ENCODE measurements around the gene DROSHA.

The DROSHA gene

DNA sequence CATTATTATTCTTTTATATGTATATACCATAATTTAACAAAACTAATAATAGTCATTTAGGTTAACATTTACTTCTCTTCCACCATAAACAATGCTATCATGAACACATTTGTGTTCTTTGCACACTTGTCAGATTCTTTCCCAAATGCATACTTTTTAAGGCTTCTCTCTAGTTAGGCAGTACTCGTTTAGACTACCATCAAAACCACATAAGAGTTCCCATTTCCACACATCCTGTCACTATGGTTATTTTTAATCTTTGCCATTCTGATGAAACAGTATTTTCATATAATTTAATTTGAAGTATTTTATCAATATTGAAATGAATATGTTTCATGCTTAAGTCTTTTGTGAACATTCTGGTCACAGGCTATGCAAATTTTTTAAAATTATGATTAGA lies 15.1 kb downstream of the DROSHA start:
- DNase-seq (ENCODE audit: low read depth): no peak

DNA sequence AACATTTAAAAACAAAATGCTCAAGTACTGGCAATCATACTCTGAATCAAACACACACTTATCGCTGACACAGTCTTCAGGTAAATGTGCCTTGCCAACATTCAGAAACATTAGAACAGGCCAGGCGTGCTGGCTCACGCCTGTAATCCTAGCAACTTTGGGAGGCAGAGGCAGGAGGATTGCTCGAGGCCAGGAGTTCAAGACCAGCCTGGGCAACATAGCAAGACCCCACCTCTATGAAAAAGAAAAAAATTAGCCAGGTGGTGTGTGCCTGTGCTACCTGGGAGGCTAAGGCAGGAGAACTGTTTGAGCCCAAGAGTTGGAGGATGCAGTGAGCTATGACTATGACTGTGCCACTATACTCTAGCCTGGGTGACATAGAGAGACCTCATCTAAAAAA lies 20.6 kb downstream of the DROSHA start:
- no peak for DNase-seq (ENCODE audit: low read depth)

DNA sequence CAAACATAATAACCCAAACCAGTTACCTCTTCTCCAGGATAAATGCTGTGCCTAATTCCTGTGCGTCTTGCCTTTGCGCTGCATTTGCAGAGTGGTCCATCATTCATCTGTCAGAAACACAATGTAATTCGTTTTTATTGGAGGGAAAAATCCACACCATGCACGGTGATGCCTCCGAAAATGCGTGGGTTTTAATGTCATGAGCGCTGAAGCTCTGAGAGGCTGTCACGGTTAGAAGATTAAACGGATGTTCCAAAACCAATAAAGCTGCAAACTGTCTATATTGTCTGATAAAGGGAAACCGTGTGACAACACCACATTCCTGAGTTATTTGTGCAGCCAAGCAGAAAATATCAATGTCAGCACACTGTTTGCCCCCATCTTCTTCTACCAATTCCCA lies 27.4 kb downstream of the DROSHA start:
- no peak for DNase-seq (ENCODE audit: low read depth)

- no peak for DNase-seq (ENCODE audit: low read depth)
Observed at GRCh38 chr5:31502506-31502905, 29.4 kb downstream of the DROSHA start.

DNA sequence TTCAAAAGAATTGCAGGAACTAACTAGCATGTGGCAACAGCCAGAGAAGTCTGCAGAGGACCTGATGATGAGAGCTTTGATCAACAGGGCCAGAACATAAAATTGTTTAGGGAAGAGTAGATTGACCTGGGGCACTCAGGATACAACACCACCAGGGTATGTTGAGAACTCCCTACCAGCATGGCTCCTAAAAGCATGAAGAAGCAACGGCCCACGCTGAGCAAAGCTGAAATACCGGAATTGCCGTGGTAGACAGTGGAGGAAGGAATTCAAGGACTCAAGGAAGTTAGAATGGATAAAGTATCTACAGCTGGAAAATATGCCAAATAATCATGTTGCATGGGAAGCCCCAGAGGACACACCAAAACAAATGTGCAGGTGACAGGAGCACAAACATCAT lies 31.6 kb downstream of the DROSHA start:
- no peak for DNase-seq (ENCODE audit: low read depth)

DNA sequence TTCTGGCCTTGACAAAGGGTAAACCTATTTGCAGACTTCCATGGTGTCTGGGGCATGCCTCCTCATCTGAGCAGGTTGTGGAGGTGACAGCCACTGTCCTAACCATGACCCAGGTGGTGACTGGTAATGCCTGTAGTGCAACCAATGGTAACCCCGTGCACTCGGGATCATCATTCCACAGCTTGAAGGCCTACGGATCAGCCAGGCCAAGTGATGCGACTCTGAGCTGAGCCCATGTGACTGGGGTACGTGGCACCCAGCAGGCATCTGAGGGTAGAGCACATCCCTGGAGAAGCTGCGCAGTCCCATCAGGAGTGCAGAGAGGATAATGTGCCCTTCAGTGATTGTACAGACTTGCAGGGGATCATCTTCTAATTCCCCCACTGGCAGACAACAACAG lies 35.0 kb downstream of the DROSHA start:
- DNase-seq (ENCODE audit: low read depth): no peak

DNA sequence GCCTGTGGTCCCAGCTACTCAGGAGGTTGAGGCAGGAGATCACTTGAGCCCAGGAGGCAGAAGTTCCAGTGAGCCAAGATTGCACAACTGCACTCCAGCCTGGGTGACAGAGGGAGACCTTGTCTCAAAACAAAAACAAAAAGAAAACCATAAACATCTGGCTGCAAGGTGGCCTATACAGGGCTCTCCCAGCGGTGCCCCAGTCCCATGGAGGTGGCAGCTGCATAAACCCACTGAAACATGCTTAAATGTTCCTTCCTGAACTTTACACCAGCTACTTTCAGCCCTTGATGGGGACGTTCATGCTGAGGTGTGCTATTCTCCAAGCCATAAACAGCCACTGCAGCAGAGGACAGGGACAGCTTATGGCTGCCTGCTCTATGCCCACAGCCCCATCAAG lies 35.6 kb downstream of the DROSHA start:
- DNase-seq (ENCODE audit: low read depth): no peak

GRCh38 chr5:31495336-31495735 lies 36.6 kb downstream of the DROSHA start:
- no peak for DNase-seq (ENCODE audit: low read depth)

GRCh38 chr5:31492869-31493268 lies 39.0 kb downstream of the DROSHA start:
- DNase-seq (ENCODE audit: low read depth): no peak

DNA sequence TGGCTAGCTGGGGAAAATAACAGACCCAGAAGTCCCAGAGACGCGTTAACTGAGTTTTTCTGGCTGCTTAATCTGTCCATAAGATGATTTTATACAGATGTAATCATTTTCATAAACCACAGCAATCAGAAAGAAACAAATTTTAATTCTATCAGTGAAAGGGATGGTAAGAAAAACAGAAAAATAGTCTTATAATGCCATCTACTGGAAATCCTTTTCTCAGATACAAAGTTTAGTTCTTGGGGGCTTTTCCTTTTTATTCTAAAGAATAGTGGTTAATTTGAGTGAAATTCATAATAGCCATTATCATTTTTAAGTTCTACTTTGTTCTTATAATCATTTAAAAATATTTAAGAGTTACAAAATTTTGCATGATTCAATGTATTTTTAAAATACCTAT lies 44.4 kb downstream of the DROSHA start:
- DNase-seq (ENCODE audit: low read depth): no peak

DNA sequence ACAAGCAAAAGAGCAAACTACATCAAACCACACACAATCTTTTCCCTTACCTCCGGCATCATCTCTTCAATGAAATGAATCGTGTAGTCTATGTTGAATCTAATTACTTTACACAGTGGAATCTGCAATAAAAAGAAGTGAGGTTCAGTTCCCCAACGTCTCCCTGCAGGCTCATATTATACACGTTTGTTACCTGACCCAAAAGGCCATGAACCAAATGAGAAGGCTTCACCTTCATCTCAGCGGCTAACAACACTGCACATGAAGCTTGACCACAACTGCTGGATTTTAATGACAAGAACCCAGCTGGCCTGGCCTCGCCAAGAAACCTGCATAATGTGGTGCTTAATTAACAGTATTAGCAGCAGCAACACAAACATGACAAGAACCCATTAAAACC lies 45.5 kb downstream of the DROSHA start:
- no peak for DNase-seq (ENCODE audit: low read depth)

GRCh38 chr5:31485376-31486207 lies 46.3 kb downstream of the DROSHA start:
- no peak for DNase-seq (ENCODE audit: low read depth)

GRCh38 chr5:31481531-31482165 lies 50.2 kb downstream of the DROSHA start:
- no peak for DNase-seq (ENCODE audit: low read depth)

- no peak for DNase-seq (ENCODE audit: low read depth)
Observed at GRCh38 chr5:31479706-31480105, 52.2 kb downstream of the DROSHA start.

- no peak for DNase-seq (ENCODE audit: low read depth)
Observed at GRCh38 chr5:31478901-31479300, 53.0 kb downstream of the DROSHA start.

GRCh38 chr5:31477971-31478370 lies 53.9 kb downstream of the DROSHA start:
- no peak for DNase-seq (ENCODE audit: low read depth)

GRCh38 chr5:31477516-31477915 lies 54.4 kb downstream of the DROSHA start:
- no peak for DNase-seq (ENCODE audit: low read depth)

GRCh38 chr5:31476738-31477141 lies 55.2 kb downstream of the DROSHA start:
- DNase-seq (ENCODE audit: low read depth): no peak

GRCh38 chr5:31471916-31472315 lies 60.0 kb downstream of the DROSHA start:
- DNase-seq (ENCODE audit: low read depth): no peak

- DNase-seq (ENCODE audit: low read depth): no peak
Observed at GRCh38 chr5:31471040-31471439, 60.9 kb downstream of the DROSHA start.

- DNase-seq (ENCODE audit: low read depth): no peak
Observed at GRCh38 chr5:31470608-31471007, 61.3 kb downstream of the DROSHA start.

DNA sequence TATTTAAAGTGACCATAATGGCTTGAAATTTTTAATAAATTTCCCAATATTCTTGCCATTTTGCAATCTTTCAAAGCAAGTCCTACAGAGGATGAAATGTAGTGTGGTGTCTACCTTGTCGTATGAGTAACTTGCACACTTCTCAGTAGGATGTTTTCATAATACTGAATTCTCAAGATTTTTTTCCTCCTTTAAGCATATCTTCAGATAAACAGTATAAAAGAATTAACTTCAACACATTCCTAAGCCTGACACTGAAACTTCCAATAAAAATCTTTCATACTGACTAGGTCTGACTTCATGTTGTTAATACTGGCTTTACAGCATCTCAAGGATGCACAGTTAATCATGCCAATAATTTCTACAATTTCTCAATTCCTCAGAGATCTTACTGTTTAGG lies 62.0 kb downstream of the DROSHA start:
- no peak for DNase-seq (ENCODE audit: low read depth)

DNA sequence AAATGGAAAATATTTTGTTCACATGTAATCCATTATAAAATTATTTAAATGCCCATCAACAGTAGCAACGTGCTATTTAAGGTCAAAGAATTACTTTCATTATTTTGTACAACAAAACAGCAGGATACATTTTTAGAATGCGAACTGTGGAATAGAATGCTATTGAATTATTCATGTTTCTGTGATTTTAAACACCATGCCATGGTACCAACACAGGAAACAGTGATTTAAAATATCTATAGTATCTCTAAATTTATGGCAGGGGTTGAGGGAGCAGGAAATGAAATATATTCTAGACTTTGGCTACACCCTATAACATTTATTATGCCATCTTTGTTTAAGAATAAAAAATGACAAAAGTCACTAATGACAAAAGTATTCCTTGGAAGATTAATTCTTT lies 62.4 kb downstream of the DROSHA start:
- no peak for DNase-seq (ENCODE audit: low read depth)

DNA sequence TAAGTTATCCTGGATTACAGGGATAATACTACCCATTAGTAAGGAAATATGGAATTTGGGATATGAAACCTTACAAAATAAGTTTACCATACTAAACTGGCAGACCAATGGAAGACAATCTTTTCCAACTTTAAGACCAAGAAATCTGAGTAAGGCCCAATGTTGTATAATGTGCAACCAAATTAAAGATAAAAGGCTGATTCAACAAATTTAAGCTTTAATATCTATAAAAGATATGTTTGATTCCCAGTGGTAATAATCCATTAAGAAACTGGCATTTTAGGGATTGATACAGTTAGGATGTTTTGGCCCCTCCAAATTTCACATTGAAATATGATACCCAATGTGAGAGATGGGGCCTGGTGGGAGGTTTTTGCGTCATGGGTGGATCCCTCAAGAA lies 66.6 kb downstream of the DROSHA start:
- no peak for DNase-seq (ENCODE audit: low read depth)

All from stimulated activated CD8-positive, alpha-beta memory T cell treated with anti-CD3 and anti-CD28 coated beads, Interleukin-7, amount 100 ng/mL, for 24 hours (primary cell).